Dendritic cell treated with granulocyte-macrophage colony-stimulating factor and Interleukin-4, amounts not matched to agents 40 ng/mL and 50 ng/mL, for 4 days (primary cell): ENCODE results near the gene TGFBR3L.

Experiments used
- H3K27ac Mint-ChIP-seq: one replicate; pipeline ENCODE4 v1.8.0; 2022; ENCODE audit warnings: mild to moderate bottlenecking, mixed read lengths
- H3K27me3 Mint-ChIP-seq: one replicate; pipeline ENCODE4 v1.8.0; 2022; ENCODE audit warnings: mild to moderate bottlenecking, mixed read lengths
- H3K36me3 Mint-ChIP-seq: one replicate; pipeline ENCODE4 v1.8.0; 2022; ENCODE audit warnings: low read depth, mixed read lengths
- H3K4me1 Mint-ChIP-seq: one replicate; pipeline ENCODE4 v1.8.0; 2022; ENCODE audit warnings: low read depth, mixed read lengths
- H3K4me3 Mint-ChIP-seq: one replicate; pipeline ENCODE4 v1.8.0; 2022; ENCODE audit warnings: mild to moderate bottlenecking, moderate library complexity, mixed read lengths
- H3K9me3 Mint-ChIP-seq: one replicate; pipeline ENCODE4 v1.8.0; 2022; ENCODE audit warnings: mixed read lengths
- intact Hi-C: fragments of 100-400 bp; cut with micrococcal nuclease; formaldehyde crosslinking; loops from one replicate; pipeline ENCODE4 v1.15.0; 2022

Gene TGFBR3L

DNA sequence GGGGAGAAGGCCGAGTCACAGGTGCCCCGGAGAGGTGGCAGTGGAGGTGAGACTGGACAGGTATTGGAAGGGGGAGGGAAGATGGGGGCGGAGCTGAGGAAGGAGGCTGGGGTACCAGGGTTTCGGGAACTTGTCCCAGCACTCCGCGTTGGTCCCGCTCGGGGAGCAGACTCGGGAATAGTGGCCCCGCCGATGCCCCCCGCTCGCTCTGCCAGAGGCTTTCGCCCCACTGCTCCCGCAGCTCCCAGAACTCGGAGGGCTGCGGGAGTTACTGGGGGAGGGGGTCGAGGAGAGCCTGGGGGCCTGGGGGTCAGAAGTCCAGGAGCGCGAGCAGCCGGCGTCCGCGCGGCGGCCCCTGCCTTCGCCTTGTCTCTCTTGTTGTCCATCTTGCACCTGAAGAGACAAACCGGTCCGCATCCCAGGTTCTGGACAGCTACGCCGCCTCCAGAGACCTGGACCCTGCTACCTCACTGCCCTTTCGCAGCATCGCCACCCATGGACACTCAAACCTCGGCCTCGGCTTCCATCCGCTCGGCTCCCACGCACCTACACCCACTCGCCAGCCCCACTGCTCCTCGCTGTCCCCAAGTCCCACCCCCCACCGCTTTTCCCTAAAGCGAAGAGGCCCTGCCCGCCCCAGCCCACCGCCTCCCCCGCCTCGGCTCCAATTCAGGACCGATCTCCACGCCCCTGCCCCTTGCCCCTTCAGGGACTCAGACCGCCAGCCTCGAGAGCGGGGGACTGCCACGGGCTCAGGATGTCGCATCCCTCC, 41.1 kb upstream of the TGFBR3L start:
- Mint-ChIP-seq H3K9me3 (no peaks in the 10 kb centered on the region), H3K4me3 (peak overlapping the region; percentile 9), H3K36me3 (no peaks in the 10 kb centered on the region), H3K4me1 (peaks cover 45% of the 10 kb centered on the region), H3K27ac (no peak overlapping the region), H3K27me3 (peaks cover 65% of the 10 kb centered on the region)
- intact Hi-C loops = no loop called here

DNA sequence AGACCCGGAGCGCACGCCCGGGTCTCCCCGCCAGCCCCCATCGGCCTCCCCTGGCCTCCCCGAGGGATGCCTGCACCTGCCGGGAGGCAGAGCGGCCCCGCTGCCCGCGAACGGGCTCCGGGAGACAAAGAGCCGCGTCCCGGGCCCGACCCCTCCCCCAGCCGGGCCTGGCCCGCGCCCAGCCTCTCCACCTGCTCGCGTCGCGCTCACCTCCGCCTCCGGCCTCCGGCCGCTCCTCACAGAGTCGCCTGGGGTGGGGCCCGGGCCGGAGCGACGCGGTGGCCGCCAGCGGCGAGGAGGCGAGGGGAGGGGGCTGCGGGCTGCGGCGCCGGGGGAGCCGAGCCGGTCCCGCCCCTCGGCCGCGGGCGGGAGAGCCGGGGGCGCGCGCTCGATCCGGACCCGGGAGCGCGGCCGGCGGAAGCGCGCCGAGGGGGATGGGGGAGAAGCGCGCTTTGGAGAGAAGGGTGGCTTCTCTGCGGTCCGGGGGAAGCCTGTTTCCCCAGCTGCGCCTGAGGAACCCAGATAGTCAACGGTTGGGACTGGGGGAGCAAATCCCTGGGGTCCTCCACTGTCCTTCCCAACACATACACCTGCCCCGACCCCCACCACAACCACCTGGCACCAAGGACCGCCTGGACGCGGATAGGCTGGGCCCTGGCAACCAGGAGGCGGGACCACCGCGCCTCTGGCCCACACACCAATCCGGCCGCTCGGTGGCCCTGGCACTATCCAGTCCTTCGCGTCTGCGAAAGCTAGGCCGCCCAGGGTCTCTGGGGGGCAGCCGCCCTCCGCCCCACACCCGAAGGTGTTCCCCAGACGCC, 40.3 kb upstream of the TGFBR3L start, which contains the start of gene PRR36:
Gene PRR36, minus strand, starts transcription at position 315 of the 821 bp plus-strand sequence. CDS start 701 bp downstream, outside the sequence.
- no peaks in the 10 kb centered on the region for H3K36me3 Mint-ChIP-seq
- no peak within 1 kb of the TSS for H3K27ac Mint-ChIP-seq
- peak within 1 kb of the TSS; percentile 46 for H3K4me3 Mint-ChIP-seq
- H3K9me3 Mint-ChIP-seq = no peaks in the 10 kb centered on the region
- peaks cover 60% of the 10 kb centered on the region for H3K27me3 Mint-ChIP-seq
- peaks cover 39% of the 10 kb centered on the region for H3K4me1 Mint-ChIP-seq
- intact Hi-C loops = no loop called here

DNA sequence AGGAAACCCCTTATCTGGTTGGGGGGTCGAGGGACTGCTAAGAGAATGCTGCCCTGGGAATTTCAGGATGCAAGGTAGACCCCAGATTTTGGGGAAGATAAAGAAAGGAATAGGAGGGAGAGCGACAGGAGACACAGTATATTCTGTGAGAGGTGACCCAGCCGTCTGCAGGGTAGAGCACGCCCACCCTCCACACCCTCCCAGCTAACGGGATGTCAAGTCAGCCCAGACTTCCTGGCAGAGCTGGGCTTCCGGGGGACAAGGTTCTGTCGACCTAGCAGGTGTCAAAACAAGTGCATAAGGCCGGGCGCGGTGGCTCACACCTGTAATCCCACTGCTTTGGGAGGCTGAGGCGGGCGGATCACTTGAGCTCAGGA, 39.7 kb upstream of the TGFBR3L start:
- Mint-ChIP-seq H3K27ac (no peak overlapping the region), H3K9me3 (no peaks in the 10 kb centered on the region), H3K4me1 (peaks cover 37% of the 10 kb centered on the region), H3K4me3 (no peak overlapping the region), H3K27me3 (peaks cover 59% of the 10 kb centered on the region), H3K36me3 (no peaks in the 10 kb centered on the region)
- intact Hi-C loops = no loop called here

DNA sequence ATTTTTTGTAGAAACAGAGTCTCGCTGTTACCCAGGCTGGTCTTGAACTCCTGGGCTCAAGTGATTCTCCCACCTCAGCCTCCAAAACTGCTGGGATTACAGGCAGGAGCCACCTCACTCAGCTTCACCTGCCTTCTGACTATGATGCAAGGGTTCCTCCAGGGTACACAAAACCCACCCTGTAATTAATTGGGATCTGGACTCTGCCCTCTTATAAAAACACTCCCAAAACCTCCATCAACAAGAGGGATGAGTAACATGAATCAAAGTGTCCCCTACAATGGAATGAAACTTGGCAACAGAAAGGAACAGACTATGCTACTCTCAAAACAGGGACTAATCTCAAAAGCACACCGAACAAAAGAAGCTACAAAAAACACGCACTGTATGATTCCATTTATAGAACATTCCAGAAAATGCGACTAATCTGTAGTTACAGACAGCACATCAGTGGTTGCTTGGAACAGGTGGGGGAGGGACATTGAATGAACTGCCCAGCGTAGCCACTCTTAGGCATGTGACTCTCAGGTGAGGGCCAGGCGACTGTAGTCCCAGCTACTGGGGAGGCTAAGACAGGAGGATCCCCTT, 37.3 kb upstream of the TGFBR3L start:
- peaks cover 15% of the 10 kb centered on the region for H3K4me1 Mint-ChIP-seq
- H3K36me3 Mint-ChIP-seq = no peaks in the 10 kb centered on the region
- no peaks in the 10 kb centered on the region for H3K9me3 Mint-ChIP-seq
- intact Hi-C loops = no loop called here
- H3K27me3 Mint-ChIP-seq = peaks cover 54% of the 10 kb centered on the region
- no peak overlapping the region for H3K4me3 Mint-ChIP-seq
- H3K27ac Mint-ChIP-seq = no peak overlapping the region

DNA sequence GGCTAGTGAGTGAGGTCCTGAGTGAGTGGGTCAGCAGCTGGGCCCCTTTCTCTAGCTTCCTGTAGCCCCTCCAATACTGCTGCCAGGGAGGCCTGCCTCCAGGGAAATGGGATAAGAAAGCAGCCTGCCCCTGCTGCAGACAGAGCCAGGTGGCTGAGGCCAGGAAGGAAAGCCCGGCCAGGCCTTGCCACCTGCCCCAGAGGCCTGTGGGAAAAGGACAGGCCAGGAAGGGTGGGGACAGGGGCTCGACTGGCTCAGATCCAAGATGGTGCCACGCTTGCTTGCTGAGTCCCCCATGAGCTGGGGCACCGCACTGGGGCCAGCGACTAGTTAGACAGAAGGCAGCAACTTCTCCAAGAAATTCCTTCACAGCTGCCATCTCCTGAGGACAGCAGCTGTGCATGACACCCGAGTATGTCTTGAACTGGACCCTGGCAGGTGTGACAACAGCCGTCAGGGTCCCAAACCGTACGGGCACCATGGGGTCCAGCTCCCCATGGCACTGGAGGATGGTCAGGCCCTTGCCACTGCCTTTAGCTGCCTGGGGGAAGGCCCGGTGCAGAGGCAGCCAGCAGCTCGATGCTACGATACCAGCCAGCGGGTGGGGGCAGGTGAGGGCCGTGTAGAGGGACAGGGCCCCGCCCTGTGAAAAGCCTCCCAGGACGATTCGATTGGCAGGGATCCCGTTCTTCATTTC, 35.4 kb upstream of the TGFBR3L start:
- no peaks in the 10 kb centered on the region for H3K9me3 Mint-ChIP-seq
- intact Hi-C loops = no loop called here
- no peak overlapping the region for H3K27ac Mint-ChIP-seq
- H3K4me3 Mint-ChIP-seq = no peak overlapping the region
- H3K4me1 Mint-ChIP-seq = peaks cover 12% of the 10 kb centered on the region
- H3K27me3 Mint-ChIP-seq = peaks cover 42% of the 10 kb centered on the region
- no peaks in the 10 kb centered on the region for H3K36me3 Mint-ChIP-seq

DNA sequence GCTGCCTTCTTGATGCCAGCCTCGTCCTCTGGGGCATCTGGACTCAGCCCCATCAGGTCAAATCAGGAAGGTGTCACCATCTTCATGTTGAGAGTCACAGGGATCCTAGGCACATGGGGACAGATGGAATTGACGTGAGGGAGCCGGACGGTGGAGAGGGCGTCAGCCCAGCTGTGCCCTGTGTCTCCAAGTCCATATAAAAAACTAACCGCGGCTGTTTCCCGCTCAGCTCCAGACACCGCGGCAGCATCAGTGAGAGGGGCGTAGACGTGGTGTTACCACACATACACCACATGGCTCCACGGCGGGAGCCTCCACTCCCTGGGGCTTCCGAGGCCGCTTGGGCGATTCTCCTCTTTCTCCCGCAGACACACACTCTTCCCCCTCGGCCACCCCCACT, 34.8 kb upstream of the TGFBR3L start:
- Mint-ChIP-seq H3K27ac (no peak overlapping the region), H3K4me1 (peaks cover 8% of the 10 kb centered on the region), H3K4me3 (no peak overlapping the region), H3K27me3 (peaks cover 40% of the 10 kb centered on the region), H3K9me3 (no peaks in the 10 kb centered on the region), H3K36me3 (no peaks in the 10 kb centered on the region)
- intact Hi-C loops = no loop called here

DNA sequence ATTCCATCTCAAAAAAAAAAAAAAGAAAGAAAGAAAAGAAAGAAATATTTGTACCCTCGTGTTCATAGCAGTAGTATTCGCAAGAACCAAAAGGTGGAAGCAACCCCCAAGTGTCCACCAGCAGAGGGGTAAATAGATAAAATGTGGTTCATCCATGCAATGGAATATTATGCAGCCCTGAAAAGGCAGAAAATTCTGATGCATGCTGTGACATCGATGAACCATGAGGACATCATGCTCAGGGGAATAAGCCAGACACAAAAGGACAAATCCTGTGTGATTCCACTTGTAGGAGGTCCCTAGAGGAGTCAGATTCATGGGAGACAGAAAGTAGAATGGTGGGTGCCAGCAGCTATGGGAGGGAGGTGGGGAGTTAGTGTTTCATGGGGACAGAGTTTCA, 32.7 kb upstream of the TGFBR3L start:
- Mint-ChIP-seq H3K9me3 (no peaks in the 10 kb centered on the region), H3K4me1 (peaks cover 8% of the 10 kb centered on the region)
- intact Hi-C loops = no loop called here

DNA sequence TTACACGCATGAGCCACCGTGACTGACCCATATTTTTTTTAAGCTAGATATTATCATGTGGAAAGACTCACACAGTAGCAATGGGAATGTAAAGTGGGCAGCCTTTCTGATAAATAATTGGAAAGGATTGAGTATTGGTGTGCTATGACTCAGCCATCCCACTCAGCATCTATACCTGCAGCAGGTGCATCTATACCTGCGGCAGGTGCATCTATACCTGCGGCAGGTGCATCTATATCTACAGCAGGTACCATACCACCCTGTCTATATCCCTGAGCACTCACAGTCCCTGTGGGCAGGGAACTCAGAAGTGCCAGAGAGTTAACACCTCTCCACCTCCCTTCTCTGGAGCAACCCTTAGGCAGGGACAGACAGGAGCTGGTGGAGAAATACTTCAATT, 31.5 kb upstream of the TGFBR3L start:
- Mint-ChIP-seq H3K27ac (no peak overlapping the region), H3K27me3 (peaks cover 39% of the 10 kb centered on the region), H3K4me3 (no peak overlapping the region), H3K4me1 (peaks cover 8% of the 10 kb centered on the region), H3K9me3 (no peaks in the 10 kb centered on the region), H3K36me3 (no peaks in the 10 kb centered on the region)
- intact Hi-C loops = no loop called here

More for the DNA sequence above, 32.7 kb upstream of the TGFBR3L start:
- no peak overlapping the region for H3K27ac Mint-ChIP-seq
- no peak overlapping the region for H3K4me3 Mint-ChIP-seq
- H3K27me3 Mint-ChIP-seq = peaks cover 36% of the 10 kb centered on the region
- no peaks in the 10 kb centered on the region for H3K36me3 Mint-ChIP-seq

DNA sequence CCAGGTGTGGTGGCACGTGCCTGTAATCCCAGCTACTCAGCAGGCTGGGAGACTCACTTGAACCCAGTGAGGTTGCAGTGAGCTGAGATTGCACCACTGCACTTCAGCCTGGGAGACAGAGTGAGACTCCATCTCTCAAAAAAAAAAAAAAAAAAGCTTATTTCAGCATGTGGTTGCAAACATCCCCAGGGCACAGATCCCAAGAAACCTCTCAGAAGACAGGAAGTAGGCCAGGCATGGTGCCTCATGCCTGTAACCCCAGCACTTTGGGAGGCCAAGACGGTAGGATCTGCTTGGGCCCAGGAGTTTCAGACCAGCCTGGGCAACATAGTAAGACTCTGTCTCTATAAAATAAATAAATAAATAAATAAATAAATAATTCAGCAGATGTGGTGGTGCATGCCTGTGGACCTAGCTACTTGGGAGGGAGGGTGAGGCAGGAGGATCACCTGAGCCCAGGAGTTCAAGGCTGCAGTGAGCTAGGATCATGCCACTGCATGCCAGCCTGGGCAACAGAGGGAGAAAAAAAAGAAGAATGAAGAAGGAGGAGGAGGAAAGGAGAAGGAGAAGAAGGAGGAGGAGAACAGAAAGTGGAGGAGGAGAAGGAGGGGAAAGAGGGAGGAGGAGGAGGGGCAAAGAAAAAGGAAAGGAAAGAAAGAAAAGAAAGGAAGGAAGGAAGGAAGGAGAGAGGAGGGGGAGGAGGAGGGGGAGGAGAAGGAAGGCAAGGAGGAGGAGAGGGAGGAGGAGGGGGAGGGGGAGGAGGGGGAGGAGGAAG, 30.6 kb upstream of the TGFBR3L start:
- Mint-ChIP-seq H3K27me3 (peaks cover 48% of the 10 kb centered on the region), H3K4me3 (no peak overlapping the region), H3K9me3 (no peaks in the 10 kb centered on the region), H3K27ac (no peak overlapping the region), H3K36me3 (no peaks in the 10 kb centered on the region), H3K4me1 (peaks cover 8% of the 10 kb centered on the region)
- intact Hi-C loops = no loop called here

DNA sequence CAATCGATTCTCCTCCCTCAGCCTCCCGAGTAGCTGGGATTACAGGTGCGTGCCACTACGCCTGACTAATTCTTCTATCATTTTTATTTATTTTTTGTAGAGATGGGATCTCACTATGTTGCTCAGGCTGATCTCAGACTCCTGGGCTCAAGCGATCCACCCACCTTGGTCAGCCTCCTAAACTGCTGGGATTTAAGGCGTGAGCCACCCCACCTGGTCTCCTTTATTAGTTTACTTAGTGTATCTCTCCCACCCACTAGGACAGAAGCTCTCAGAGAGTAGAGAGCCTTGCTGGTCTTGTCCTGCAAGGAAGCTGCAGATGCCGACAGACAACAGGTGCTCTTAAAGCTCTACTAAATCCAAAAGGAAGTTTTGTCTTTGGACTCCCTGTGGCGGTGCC, 28.8 kb upstream of the TGFBR3L start:
- Mint-ChIP-seq H3K36me3 (no peaks in the 10 kb centered on the region), H3K4me1 (peaks cover 8% of the 10 kb centered on the region), H3K9me3 (no peaks in the 10 kb centered on the region), H3K27ac (no peak overlapping the region), H3K4me3 (no peak overlapping the region), H3K27me3 (peaks cover 66% of the 10 kb centered on the region)
- intact Hi-C loops = no loop called here

DNA sequence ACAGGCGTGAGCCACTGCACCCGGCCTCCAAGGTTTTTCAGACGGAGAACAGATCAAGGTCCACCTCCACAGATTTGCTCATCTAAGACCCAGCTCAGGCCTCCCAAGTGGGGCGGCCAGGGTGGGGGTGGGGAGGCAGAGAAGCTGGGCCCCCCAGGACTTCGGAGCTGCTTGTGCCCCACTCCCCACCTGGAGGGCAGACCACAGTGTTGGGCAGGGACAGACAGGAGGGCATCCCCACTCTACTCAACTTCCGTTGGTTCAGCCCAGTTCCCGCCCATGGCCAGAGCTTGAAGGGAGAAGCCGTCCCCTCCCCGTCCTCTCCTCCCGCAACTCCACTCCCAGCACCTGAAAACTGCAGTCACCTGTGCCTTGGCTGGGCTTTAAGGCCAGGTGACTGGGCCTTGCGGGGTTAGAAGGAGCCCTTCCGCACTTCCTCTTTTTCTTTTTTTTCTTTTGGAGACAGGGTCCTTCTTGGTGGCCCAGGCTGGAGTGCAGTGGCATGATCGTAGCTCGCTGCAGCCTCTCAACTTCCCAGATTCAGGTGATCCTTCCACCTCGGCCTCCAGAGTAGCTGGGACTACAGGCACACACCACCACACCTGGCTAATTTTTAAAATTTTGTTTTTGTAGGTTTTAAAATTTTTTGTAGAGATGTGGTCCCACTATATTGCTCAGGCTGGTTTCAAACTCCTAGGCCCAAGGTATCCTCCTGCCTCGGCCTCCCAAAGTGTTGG, 27.1 kb upstream of the TGFBR3L start:
- Mint-ChIP-seq H3K27ac (no peak overlapping the region), H3K4me3 (no peak overlapping the region), H3K27me3 (peaks cover 72% of the 10 kb centered on the region), H3K36me3 (no peaks in the 10 kb centered on the region), H3K4me1 (peaks cover 8% of the 10 kb centered on the region), H3K9me3 (no peaks in the 10 kb centered on the region)
- intact Hi-C loops = no loop called here

DNA sequence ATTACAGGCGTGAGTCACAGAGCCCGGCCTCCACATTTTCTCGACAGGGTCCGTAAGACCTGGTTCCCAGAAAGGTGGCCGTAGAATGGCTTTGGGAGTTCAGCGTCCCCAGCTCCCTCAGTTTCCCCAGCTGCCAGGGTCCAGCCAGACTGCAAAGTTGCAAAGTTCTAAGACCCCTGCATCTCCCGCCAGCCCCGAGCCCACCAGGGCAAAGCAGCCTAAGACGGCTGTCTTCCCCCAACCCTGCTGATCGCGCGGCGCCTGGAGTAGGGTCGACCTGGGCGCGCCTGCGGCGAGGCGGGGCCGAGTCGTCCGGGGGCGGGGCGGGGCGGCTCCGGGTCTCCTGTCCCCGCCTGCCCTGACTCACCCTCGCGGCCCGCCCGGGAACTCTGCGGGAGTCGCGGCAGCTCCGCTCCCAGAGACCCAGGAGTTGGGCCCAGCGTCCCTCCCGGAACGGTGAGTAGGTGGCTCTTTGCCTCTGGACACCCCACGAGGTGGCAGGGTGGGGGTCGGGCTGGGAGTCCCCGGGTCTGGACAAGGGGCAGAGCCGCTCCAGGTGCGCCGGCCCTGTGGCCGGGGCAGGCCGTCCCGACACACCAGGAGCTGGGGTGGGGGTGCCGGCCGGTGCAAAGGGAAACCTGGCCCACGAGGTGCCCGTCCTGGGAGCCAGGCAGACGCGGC, 26.3 kb upstream of the TGFBR3L start, which contains the start of gene LRRC8E:
Gene LRRC8E, plus strand, starts transcription at position 366 of the 681 bp plus-strand sequence. CDS start 7,094 bp downstream, outside the sequence.
- Mint-ChIP-seq H3K4me3 (no peak within 1 kb of the TSS), H3K36me3 (no peaks in the 10 kb centered on the region), H3K4me1 (peaks cover 8% of the 10 kb centered on the region), H3K27me3 (peaks cover 77% of the 10 kb centered on the region), H3K9me3 (no peaks in the 10 kb centered on the region), H3K27ac (no peak within 1 kb of the TSS)
- intact Hi-C loops = no loop called here
